ENCODE results near the gene CHRND. TPM values are rescaled to one million over a fixed set of nuclear protein-coding genes. Genes with fewer than 3 reads are reported as not detected.
A peak's percentile ranks its signal among the peaks of the same experiment; 100 is the strongest.

The CHRND gene
- total RNA-seq, 4 donors from 2014 or later, result not detected

DNA sequence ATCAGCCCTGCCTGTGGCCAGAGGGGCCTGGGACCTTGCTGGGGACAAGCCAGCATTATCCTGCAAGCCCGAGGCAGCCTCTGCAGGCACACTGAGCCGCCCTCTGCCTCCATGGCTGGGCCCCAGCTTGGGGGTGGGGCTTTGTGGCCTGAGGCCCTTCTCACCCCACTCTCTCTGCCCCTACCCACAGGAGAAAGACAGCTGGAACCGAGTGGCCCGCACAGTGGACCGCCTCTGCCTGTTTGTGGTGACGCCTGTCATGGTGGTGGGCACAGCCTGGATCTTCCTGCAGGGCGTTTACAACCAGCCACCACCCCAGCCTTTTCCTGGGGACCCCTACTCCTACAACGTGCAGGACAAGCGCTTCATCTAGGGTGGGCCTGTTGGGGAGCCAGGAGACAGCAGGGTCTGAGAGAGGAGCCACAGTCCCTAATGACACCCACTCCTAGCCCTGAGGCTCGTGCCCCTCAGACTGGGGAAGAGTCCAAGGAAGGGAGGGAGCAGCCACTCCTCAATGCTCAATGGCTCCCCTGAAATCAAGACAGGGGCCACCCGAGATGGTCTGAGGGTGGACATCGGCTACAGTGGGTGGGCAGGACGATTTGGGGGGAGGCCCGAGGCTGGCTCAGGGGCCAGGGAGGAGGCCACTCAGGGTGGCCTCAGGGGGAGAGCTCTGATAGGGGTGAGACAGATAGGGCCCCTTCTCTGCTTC lies 9.1 kb downstream of the CHRND start:
- no peak for DNase-seq (ENCODE audit: low spot score)
- no peak for TF ChIP-seq CTCF (IDR thresholded peaks at IDR 0.05)
- no peak for ATAC-seq (ENCODE audit: low FRiP score)

GRCh38 chr2:232535761-232536530 lies 10.0 kb downstream of the CHRND start:
- DNase-seq (ENCODE audit: low spot score) (no peak), ATAC-seq (ENCODE audit: low FRiP score) (no peak)
- TF ChIP-seq CTCF (IDR thresholded peaks at IDR 0.05), result no peak

GRCh38 chr2:232537079-232537478 lies 11.1 kb downstream of the CHRND start:
- ATAC-seq (ENCODE audit: low FRiP score), result no peak

GRCh38 chr2:232537499-232537898 lies 11.5 kb downstream of the CHRND start:
- ATAC-seq (ENCODE audit: low FRiP score) (no peak), DNase-seq (ENCODE audit: low spot score) (no peak)
- TF ChIP-seq CTCF (IDR thresholded peaks at IDR 0.05), result no peak

More at GRCh38 chr2:232537079-232537478, 11.1 kb downstream of the CHRND start:
- no peak for DNase-seq (ENCODE audit: low spot score)
- no peak for TF ChIP-seq CTCF (IDR thresholded peaks at IDR 0.05)

DNA sequence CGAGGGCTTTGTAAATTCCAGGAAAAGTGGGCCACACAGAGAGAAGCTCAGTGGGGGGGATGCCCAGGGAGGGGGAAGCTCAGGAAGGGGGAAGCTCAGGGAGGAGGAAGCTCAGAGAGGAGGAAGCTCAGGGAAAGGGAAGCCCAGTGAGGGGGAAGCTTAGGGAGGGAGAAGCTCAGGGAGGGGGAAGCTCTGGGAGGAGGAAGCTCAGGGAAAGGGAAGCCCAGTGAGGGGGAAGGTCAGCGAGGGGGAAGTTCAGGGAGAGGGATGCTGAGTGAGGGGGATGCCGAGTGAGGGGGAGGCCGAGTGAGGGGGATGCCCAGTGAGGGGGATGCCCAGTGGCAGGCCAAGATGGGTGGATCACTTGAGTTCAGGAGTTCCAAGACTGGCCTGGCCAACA lies 12.7 kb downstream of the CHRND start:
- DNase-seq (ENCODE audit: low spot score) (no peak), ATAC-seq (ENCODE audit: low FRiP score) (no peak)
- TF ChIP-seq CTCF (IDR thresholded peaks at IDR 0.05), result no peak

GRCh38 chr2:232539298-232540231 lies 13.6 kb downstream of the CHRND start, which contains the start of gene CHRNG:
CHRNG (plus strand) TSS chr2:232539692; CDS start chr2:232539748, 56 bp downstream.
- TF ChIP-seq CTCF (IDR thresholded peaks at IDR 0.05), result no peak
- DNase-seq (ENCODE audit: low spot score), result no peak
- peak; percentile 28 for ATAC-seq (ENCODE audit: low FRiP score)

Data from omental fat pad (tissue), 4 donors.